Measurements from ENCODE around the gene MOK. TPM values are rescaled to one million over a fixed set of nuclear protein-coding genes. Genes with fewer than 3 reads are reported as not detected.

Gene MOK
- total RNA-seq, 1 donor from 2014 or later: 24.5 TPM

- DNase-seq (ENCODE audit: low read depth): no peak
Measured at GRCh38 chr14:102183886-102184285, 121.1 kb downstream of the MOK start.

GRCh38 chr14:102182936-102183619, 121.9 kb downstream of the MOK start:
- no peak for DNase-seq (ENCODE audit: low read depth)

- DNase-seq (ENCODE audit: low read depth): peak; percentile 78
Measured at GRCh38 chr14:102182190-102182589, 122.8 kb downstream of the MOK start.

GRCh38 chr14:102181187-102181586, 123.8 kb downstream of the MOK start:
- peak; percentile 43 for DNase-seq (ENCODE audit: low read depth)

- DNase-seq (ENCODE audit: low read depth): peak; percentile 78
Measured at GRCh38 chr14:102180248-102180998, 124.5 kb downstream of the MOK start.

Other genes with a start within 250 kb of the MOK start
- 379 and 390 TPM in 2 replicates for gene HSP90AA1, start 218.1 kb downstream of the MOK start, total RNA-seq
- gene WDR20, start 165.3 kb downstream of the MOK start, total RNA-seq: 20.0 and 24.3 TPM in 2 replicates
- 6.2 and 8.3 TPM in 2 replicates for gene ZNF839, start 14.6 kb upstream of the MOK start, total RNA-seq
- gene CINP, start 57.7 kb upstream of the MOK start, total RNA-seq: 50.2 and 55.5 TPM in 2 replicates
- 11.7 and 15.8 TPM in 2 replicates for gene TECPR2, start 57.8 kb upstream of the MOK start, total RNA-seq
- gene ANKRD9, start 204.6 kb upstream of the MOK start, total RNA-seq: 101 and 113 TPM in 2 replicates

Measured in myocyte (in vitro differentiated cells).